ENCODE data around the gene DDAH2.
"Not testable (repeated sequence)": the region's sequence is repeated elsewhere in the genome, so short reads cannot be mapped to it uniquely, and the experiment has no call there.

DDAH2 gene

GRCh38 chr6:31713465-31713864 is 15.6 kb downstream of the DDAH2 start:
- DNase-seq (ENCODE audit: low read depth in 2 of 2) = no peak

- no peak for DNase-seq (ENCODE audit: low read depth in 2 of 2)
Observed at GRCh38 chr6:31712296-31712695, 16.8 kb downstream of the DDAH2 start.

- no peak for DNase-seq (ENCODE audit: low read depth in 2 of 2)
Observed at GRCh38 chr6:31711233-31711632, 17.9 kb downstream of the DDAH2 start.

GRCh38 chr6:31710523-31711219 is 18.4 kb downstream of the DDAH2 start:
- DNase-seq (ENCODE audit: low read depth in 2 of 2) = no peak

GRCh38 chr6:31709157-31709556 is 19.9 kb downstream of the DDAH2 start:
- not testable (repeated sequence) for DNase-seq (ENCODE audit: low read depth in 2 of 2)

- DNase-seq (ENCODE audit: low read depth in 2 of 2) = no peak
Observed at GRCh38 chr6:31708224-31708623, 20.9 kb downstream of the DDAH2 start.

- DNase-seq (ENCODE audit: low read depth in 2 of 2) = no peak
Observed at GRCh38 chr6:31707701-31708100, 21.4 kb downstream of the DDAH2 start.

GRCh38 chr6:31706599-31706998 is 22.5 kb downstream of the DDAH2 start, which contains the start of gene LY6G6F:
Gene LY6G6F, plus strand, starts transcription at chr6:31706866. Its CDS starts 41 bp downstream, at chr6:31706907.
- no peak for DNase-seq (ENCODE audit: low read depth in 2 of 2)

GRCh38 chr6:31705931-31706330 is 23.2 kb downstream of the DDAH2 start:
- no peak for DNase-seq (ENCODE audit: low read depth in 2 of 2)

- peak; percentile 96 to 97 for DNase-seq (ENCODE audit: low read depth in 2 of 2)
Observed at GRCh38 chr6:31702819-31703716, 26.0 kb downstream of the DDAH2 start, which contains the start of gene ABHD16A. Gene ABHD16A, minus strand, starts transcription at chr6:31703324. Its CDS starts 43 bp downstream, at chr6:31703281.

GRCh38 chr6:31702405-31702818 is 26.7 kb downstream of the DDAH2 start:
- DNase-seq (ENCODE audit: low read depth in 2 of 2) = no peak

- DNase-seq (ENCODE audit: low read depth in 2 of 2) = no peak
Observed at GRCh38 chr6:31701666-31702404, 27.3 kb downstream of the DDAH2 start.

GRCh38 chr6:31700740-31701401 is 28.2 kb downstream of the DDAH2 start:
- no peak for DNase-seq (ENCODE audit: low read depth in 2 of 2)

- DNase-seq (ENCODE audit: low read depth in 2 of 2) = no peak
Observed at GRCh38 chr6:31697555-31697954, 31.5 kb downstream of the DDAH2 start.

- DNase-seq (ENCODE audit: low read depth in 2 of 2) = no peak
Observed at GRCh38 chr6:31693535-31693934, 35.6 kb downstream of the DDAH2 start.

- DNase-seq (ENCODE audit: low read depth in 2 of 2) = no peak
Observed at GRCh38 chr6:31692886-31693285, 36.2 kb downstream of the DDAH2 start.

GRCh38 chr6:31692353-31692752 is 36.7 kb downstream of the DDAH2 start:
- DNase-seq (ENCODE audit: low read depth in 2 of 2) = no peak

- DNase-seq (ENCODE audit: low read depth in 2 of 2) = no peak
Observed at GRCh38 chr6:31691564-31692108, 37.5 kb downstream of the DDAH2 start.

- DNase-seq (ENCODE audit: low read depth in 2 of 2) = no peak
Observed at GRCh38 chr6:31691078-31691463, 38.0 kb downstream of the DDAH2 start.

GRCh38 chr6:31690231-31691077 is 38.6 kb downstream of the DDAH2 start:
- DNase-seq (ENCODE audit: low read depth in 2 of 2) = no peak
